Neural progenitor cell (in vitro differentiated cells): ENCODE results near the gene CARD11. TPM values are rescaled to one million over a fixed set of nuclear protein-coding genes. Genes with fewer than 3 reads are reported as not detected.
A peak's percentile ranks its signal among the peaks of the same experiment; 100 is the strongest.

ENCODE experiments used
- DNase-seq: peaks from one replicate; pipeline ENCODE4 v3.0.0-alpha.2; 2016; ENCODE audit warnings: low spot score
- H2AFZ ChIP-seq: fragments of 200-600 bp; sonication (generic); replicated peaks from 2 replicates; pipeline ENCODE4 v1.6.1; 2016; ENCODE audit warnings: antibody characterized with exemption
- H3F3A ChIP-seq: fragments of 200-600 bp; sonication (generic); 2 replicates; pipeline ENCODE4 v1.6.1; 2016; ENCODE audit warnings: antibody characterized with exemption, low read depth
- H3K27ac ChIP-seq: fragments of 200-600 bp; sonication (generic); 2 replicates; pipeline ENCODE4 v1.5.1; 2016; ENCODE audit warnings: mild to moderate bottlenecking
- H3K27me3 ChIP-seq: fragments of 200-600 bp; sonication (generic); 2 replicates; pipeline ENCODE4 v1.6.1; 2016; ENCODE audit warnings: mild to moderate bottlenecking, moderate library complexity
- H3K36me3 ChIP-seq: fragments of 200-600 bp; sonication (generic); 2 replicates; pipeline ENCODE4 v1.5.1; 2016
- H3K4me1 ChIP-seq: fragments of 200-600 bp; sonication (generic); 2 replicates; pipeline ENCODE4 v1.6.1; 2016; ENCODE audit warnings: mixed run types
- H3K4me2 ChIP-seq: fragments of 200-600 bp; sonication (generic); 2 replicates; pipeline ENCODE4 v1.6.1; 2016
- H3K4me3 ChIP-seq: fragments of 200-600 bp; sonication (generic); 2 replicates; pipeline ENCODE4 v1.5.1; 2016
- H3K79me2 ChIP-seq: fragments of 200-600 bp; sonication (generic); 2 replicates; pipeline ENCODE4 v1.6.1; 2016; ENCODE audit warnings: low read depth
- H3K9ac ChIP-seq: fragments of 200-600 bp; sonication (generic); 2 replicates; pipeline ENCODE4 v1.6.1; 2016
- H3K9me3 ChIP-seq: fragments of 200-600 bp; sonication (generic); 2 replicates; pipeline ENCODE4 v1.5.1; 2016; ENCODE audit warnings: low read depth
- H4K20me1 ChIP-seq: fragments of 200-600 bp; sonication (generic); 2 replicates; pipeline ENCODE4 v1.6.1; 2016; ENCODE audit warnings: low read depth
- H3K27ac Mint-ChIP-seq: 3 replicates; pipeline ENCODE4 v1.8.0; 2021; ENCODE audit warnings: mixed read lengths
- H3K27me3 Mint-ChIP-seq: 2 replicates; pipeline ENCODE4 v1.8.0; 2022; ENCODE audit warnings: low read depth, mild to moderate bottlenecking, inconsistent platforms, moderate library complexity, mixed read lengths; ENCODE audit not compliant: insufficient read depth
- H3K36me3 Mint-ChIP-seq: 3 replicates; pipeline ENCODE4 v1.8.0; 2021; ENCODE audit warnings: mixed read lengths
- H3K4me1 Mint-ChIP-seq: 3 replicates; pipeline ENCODE4 v1.8.0; 2021; ENCODE audit warnings: mixed read lengths
- H3K4me3 Mint-ChIP-seq: 3 replicates; pipeline ENCODE4 v1.8.0; 2021; ENCODE audit warnings: mild to moderate bottlenecking, moderate library complexity, mixed read lengths
- H3K9me3 Mint-ChIP-seq: 3 replicates; pipeline ENCODE4 v1.8.0; 2020; ENCODE audit warnings: mixed read lengths
- CTCF ChIP-seq: fragments of 200-600 bp; sonication (generic); IDR thresholded peaks from 2 replicates; pipeline ENCODE4 v1.5.1; 2017; ENCODE audit warnings: antibody characterized with exemption, mild to moderate bottlenecking
- EZH2 ChIP-seq: fragments of 200-600 bp; sonication (generic); IDR thresholded peaks from 2 replicates; pipeline ENCODE4 v1.6.1; 2017; ENCODE audit warnings: antibody characterized with exemption, mild to moderate bottlenecking, moderate library complexity
- EZH2phosphoT487 ChIP-seq: fragments of 200-600 bp; sonication (generic); IDR thresholded peaks from 2 replicates; pipeline ENCODE4 v1.6.1; 2017; ENCODE audit warnings: antibody characterized with exemption
- total RNA-seq: library from RNA; depleted of rRNA; stranded (reverse); fragments of >200 nt; gene quantifications from 2 replicates; pipeline ENCODE4 v1.2.3, GENCODE V29; 2015; ENCODE audit warnings: low replicate concordance

Gene CARD11
- 0.75 and 0.87 TPM in 2 replicates for total RNA-seq

DNA sequence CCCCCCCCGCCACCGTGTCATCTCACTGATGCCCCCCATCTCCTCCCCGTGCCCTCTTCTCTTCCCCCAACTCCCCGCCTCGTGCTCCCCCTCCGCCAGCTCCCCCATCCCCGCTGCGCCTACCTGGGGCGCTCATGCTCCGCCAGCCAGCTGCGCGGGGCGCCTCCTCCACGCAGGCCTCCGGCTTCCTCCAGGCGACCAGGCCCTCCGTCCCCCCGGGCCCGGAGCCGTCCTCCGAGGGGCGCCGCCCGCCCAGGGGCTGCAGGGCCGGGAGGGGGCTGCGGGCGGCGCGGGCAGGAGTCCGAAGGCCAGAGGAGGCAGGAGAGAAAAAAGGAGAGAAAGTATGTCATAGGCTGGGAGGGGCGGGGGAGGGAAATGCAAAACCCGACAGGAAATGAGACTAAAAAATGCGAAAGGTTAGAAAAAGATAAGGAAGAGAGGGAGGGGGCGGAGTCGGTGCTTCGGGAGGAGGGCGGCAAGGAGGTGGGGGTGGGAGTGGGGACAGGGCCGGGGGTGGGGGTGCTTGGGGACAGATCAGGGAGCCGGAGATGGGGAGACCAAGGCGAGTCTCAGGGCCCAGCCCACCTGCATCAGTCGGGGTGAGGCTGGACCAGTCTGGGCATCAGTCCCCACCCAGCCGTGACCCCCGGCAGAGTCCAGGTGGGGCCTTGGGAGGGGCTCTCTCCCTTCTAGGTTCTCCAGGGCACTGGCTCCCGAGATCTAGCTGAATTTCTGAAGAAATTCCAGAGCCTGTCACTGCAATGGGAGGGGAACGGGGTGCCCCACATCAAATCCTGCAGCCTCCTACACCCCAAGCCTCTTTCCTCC lies at the start of gene CARD11:
TSS of gene CARD11 (minus strand) at position 324 of the 828 bp plus-strand sequence. CDS start 85,361 bp downstream, outside the sequence.
- Histone ChIP-seq H3K79me2 (no peaks in the 10 kb centered on the region), H3K36me3 (no peaks in the 10 kb centered on the region), H2AFZ (peak within 1 kb of the TSS; percentile 99), H3K9ac (no peak within 1 kb of the TSS), H3K4me2 (peak within 1 kb of the TSS; percentile 97), H3K27ac (no peak within 1 kb of the TSS), H3K4me3 (peak within 1 kb of the TSS; percentile 55), H3K4me1 (peaks cover 10% of the 10 kb centered on the region), H3F3A (no peaks in the 10 kb centered on the region), H3K27me3 (peaks cover 4% of the 10 kb centered on the region), H3K9me3 (no peaks in the 10 kb centered on the region), H4K20me1 (no peaks in the 10 kb centered on the region)
- Mint-ChIP-seq H3K4me1 (peaks cover 11% of the 10 kb centered on the region), H3K9me3 (peaks cover 12% of the 10 kb centered on the region), H3K27ac (peak within 1 kb of the TSS; percentile 50), H3K27me3 (peaks cover 14% of the 10 kb centered on the region), H3K36me3 (peaks cover 2% of the 10 kb centered on the region), H3K4me3 (no peak within 1 kb of the TSS)
- no peak for DNase-seq
- no peak for TF ChIP-seq EZH2phosphoT487

DNA sequence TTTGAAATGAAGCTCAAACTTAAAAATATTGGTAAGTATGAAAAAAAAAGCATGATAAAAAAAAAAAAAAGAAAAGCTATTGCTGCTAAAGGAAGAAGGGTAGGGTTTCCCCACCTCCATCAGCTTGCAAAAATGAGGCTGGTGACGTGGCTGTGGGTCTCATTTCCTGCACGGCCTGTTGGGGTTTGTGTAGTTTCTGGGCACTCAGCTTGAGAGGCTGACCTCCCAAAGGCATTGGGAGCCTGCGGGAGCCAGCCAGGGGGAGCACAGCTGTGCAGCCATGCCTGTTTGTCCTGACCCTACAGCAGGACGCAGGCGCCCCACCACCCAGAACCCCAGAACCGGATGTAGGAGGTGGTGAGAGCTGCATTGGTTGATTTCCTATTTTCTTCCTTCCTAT lies 48.8 kb upstream of the CARD11 start:
- Histone ChIP-seq H3K4me1 (no peaks in the 10 kb centered on the region), H3K9me3 (no peaks in the 10 kb centered on the region), H3K4me2 (no peak overlapping the region), H3K79me2 (no peaks in the 10 kb centered on the region), H3K27me3 (no peaks in the 10 kb centered on the region), H3F3A (no peaks in the 10 kb centered on the region), H3K4me3 (no peak overlapping the region), H3K36me3 (no peaks in the 10 kb centered on the region), H3K27ac (no peak overlapping the region), H2AFZ (no peak overlapping the region), H3K9ac (no peak overlapping the region), H4K20me1 (no peaks in the 10 kb centered on the region)
- Mint-ChIP-seq H3K4me3 (no peak overlapping the region), H3K4me1 (peaks cover 12% of the 10 kb centered on the region), H3K27me3 (peaks cover 15% of the 10 kb centered on the region), H3K27ac (no peak overlapping the region), H3K36me3 (no peaks in the 10 kb centered on the region), H3K9me3 (peaks cover 16% of the 10 kb centered on the region)
- no peak for TF ChIP-seq CTCF
- TF ChIP-seq EZH2, result no peak
- TF ChIP-seq EZH2phosphoT487, result no peak
- no peak for DNase-seq

GRCh38 chr7:3091631-3092030 lies 48.0 kb upstream of the CARD11 start:
- Histone ChIP-seq H3K4me1 (no peaks in the 10 kb centered on the region), H3K9ac (no peak overlapping the region), H3K4me3 (no peak overlapping the region), H3K27me3 (no peaks in the 10 kb centered on the region), H3K9me3 (no peaks in the 10 kb centered on the region), H3K4me2 (no peak overlapping the region), H4K20me1 (no peaks in the 10 kb centered on the region), H3K27ac (no peak overlapping the region), H3K36me3 (no peaks in the 10 kb centered on the region), H2AFZ (no peak overlapping the region), H3K79me2 (no peaks in the 10 kb centered on the region), H3F3A (no peaks in the 10 kb centered on the region)
- Mint-ChIP-seq H3K4me3 (no peak overlapping the region), H3K9me3 (peaks cover 11% of the 10 kb centered on the region), H3K36me3 (no peaks in the 10 kb centered on the region), H3K27me3 (peaks cover 20% of the 10 kb centered on the region), H3K4me1 (peaks cover 15% of the 10 kb centered on the region), H3K27ac (peak overlapping the region; percentile 57)
- no peak for TF ChIP-seq EZH2
- TF ChIP-seq EZH2phosphoT487, result no peak
- TF ChIP-seq CTCF, result no peak
- DNase-seq, result no peak

GRCh38 chr7:3089493-3089892 lies 45.8 kb upstream of the CARD11 start:
- TF ChIP-seq EZH2phosphoT487 (no peak), CTCF (peak; percentile 71)
- Histone ChIP-seq H3F3A (no peaks in the 10 kb centered on the region), H3K36me3 (no peaks in the 10 kb centered on the region), H3K4me1 (no peaks in the 10 kb centered on the region), H3K27me3 (no peaks in the 10 kb centered on the region), H3K79me2 (no peaks in the 10 kb centered on the region), H4K20me1 (no peaks in the 10 kb centered on the region), H3K4me2 (no peak overlapping the region), H3K4me3 (no peak overlapping the region), H3K27ac (no peak overlapping the region), H3K9me3 (no peaks in the 10 kb centered on the region), H2AFZ (peak overlapping the region; percentile 19), H3K9ac (no peak overlapping the region)
- peaks cover 17% of the 10 kb centered on the region for H3K27me3 Mint-ChIP-seq
- peaks cover 19% of the 10 kb centered on the region for H3K4me1 Mint-ChIP-seq
- H3K36me3 Mint-ChIP-seq, result no peaks in the 10 kb centered on the region
- no peaks in the 10 kb centered on the region for H3K9me3 Mint-ChIP-seq
- DNase-seq, result peak; percentile 77
- H3K27ac Mint-ChIP-seq, result no peak overlapping the region
- no peak overlapping the region for H3K4me3 Mint-ChIP-seq
